ENCODE results near the gene DCUN1D3. TPM values are rescaled to one million over a fixed set of nuclear protein-coding genes. Genes with fewer than 3 reads are reported as not detected.

DCUN1D3 gene
- total RNA-seq, 1 donor from 2014 or later: 24.2 TPM

DNA sequence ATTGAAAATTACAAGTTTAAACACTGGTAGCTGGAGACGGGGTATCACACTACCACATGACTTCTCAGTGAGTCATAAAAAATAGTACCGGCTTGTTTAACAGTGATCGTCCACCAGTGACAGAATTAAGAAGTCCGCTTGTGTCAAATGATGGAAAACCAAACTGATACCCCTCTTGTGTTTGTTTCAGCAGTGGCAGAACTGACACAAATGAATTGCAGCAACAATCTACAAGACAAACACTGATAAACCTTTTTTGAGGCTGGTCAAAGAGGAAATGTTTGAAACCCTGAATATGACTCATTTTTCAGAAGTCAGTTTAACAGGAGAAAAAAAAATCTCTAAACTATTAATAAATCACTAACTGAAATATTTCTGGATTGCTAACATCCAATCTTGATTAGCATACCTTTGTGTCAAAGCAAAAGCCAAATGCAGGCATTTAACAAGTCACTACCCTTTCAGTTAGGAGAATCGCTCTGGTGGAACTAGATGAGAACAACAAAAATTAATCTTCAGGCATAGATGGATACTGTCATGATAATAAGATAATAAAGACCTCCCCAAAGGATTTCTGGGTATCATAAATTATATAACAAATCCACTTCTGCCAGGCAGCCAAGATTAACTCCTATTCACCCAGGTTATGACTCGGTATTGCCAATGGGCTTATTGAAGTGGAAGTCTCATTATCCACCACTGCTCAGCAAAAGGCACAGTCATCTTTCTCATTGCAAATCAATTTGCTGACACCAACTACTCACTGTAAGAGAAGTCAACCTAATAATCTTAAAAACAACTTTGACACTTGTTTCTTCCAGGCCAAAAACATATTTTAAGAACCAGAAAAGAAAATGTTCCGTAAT lies 20.8 kb downstream of the DCUN1D3 start:
- Mint-ChIP-seq H3K4me1 (ENCODE audit: low read depth) (peaks cover 44% of the 10 kb centered on the region), H3K4me3 (ENCODE audit: low read depth) (no peak overlapping the region), H3K27ac (peak overlapping the region; percentile 79), H3K27me3 (no peaks in the 10 kb centered on the region), H3K36me3 (ENCODE audit: insufficient read depth) (peaks cover 4% of the 10 kb centered on the region), H3K9me3 (ENCODE audit: low read depth) (peaks cover 3% of the 10 kb centered on the region)
- no peak for DNase-seq (ENCODE audit: low spot score, unreplicated experiment)
- TF ChIP-seq, protein P1, sequence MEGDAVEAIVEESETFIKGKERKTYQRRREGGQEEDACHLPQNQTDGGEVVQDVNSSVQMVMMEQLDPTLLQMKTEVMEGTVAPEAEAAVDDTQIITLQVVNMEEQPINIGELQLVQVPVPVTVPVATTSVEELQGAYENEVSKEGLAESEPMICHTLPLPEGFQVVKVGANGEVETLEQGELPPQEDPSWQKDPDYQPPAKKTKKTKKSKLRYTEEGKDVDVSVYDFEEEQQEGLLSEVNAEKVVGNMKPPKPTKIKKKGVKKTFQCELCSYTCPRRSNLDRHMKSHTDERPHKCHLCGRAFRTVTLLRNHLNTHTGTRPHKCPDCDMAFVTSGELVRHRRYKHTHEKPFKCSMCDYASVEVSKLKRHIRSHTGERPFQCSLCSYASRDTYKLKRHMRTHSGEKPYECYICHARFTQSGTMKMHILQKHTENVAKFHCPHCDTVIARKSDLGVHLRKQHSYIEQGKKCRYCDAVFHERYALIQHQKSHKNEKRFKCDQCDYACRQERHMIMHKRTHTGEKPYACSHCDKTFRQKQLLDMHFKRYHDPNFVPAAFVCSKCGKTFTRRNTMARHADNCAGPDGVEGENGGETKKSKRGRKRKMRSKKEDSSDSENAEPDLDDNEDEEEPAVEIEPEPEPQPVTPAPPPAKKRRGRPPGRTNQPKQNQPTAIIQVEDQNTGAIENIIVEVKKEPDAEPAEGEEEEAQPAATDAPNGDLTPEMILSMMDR (IDR thresholded peaks at IDR 0.05; ENCODE audit: unreplicated experiment): no peak

DNA sequence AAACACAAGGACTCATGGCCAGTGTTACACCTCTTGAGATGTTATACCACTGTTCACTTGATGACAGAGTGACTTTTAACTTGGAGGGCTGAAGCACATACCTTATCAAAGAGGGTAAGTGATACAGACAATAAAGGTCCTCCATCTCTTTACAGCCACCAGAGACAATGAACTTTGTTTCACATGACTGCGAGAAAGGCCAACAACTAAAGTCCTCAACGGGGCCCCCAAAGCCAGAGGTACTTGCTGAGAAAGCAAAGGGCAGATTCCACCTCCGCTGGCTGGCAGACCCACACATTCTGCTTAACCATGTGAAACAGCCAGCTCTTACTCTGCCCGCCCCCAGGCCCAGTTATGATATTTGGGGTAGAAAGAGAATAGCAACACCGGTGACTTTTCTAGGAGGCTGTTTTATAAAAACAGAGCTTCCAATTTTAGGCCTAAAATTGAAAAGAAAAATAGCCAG lies 21.4 kb downstream of the DCUN1D3 start:
- DNase-seq (ENCODE audit: low spot score, unreplicated experiment): no peak
- H3K36me3 Mint-ChIP-seq (ENCODE audit: insufficient read depth): peaks cover 2% of the 10 kb centered on the region
- no peak overlapping the region for H3K4me3 Mint-ChIP-seq (ENCODE audit: low read depth)
- peaks cover 46% of the 10 kb centered on the region for H3K4me1 Mint-ChIP-seq (ENCODE audit: low read depth)
- no peaks in the 10 kb centered on the region for H3K27me3 Mint-ChIP-seq
- H3K27ac Mint-ChIP-seq: peak overlapping the region; percentile 56
- TF ChIP-seq, protein P1 (IDR thresholded peaks at IDR 0.05; ENCODE audit: unreplicated experiment): no peak
- peaks cover 3% of the 10 kb centered on the region for H3K9me3 Mint-ChIP-seq (ENCODE audit: low read depth)

DNA sequence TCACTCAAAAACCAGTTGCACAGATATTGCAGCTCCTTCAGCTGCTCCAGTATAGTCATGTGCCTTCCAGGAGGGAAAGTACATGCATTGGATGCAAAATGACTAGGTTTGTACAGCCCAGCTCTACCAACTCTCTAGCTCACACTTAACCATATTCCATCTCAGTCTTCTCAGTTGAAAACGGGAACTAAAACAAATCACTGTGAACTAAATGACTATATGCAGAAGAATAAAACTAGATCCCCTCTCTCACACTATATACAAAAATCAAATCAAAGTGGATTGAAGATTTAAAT lies 24.9 kb downstream of the DCUN1D3 start:
- Mint-ChIP-seq H3K27ac (peak overlapping the region; percentile 2), H3K4me3 (ENCODE audit: low read depth) (no peak overlapping the region), H3K27me3 (no peaks in the 10 kb centered on the region), H3K9me3 (ENCODE audit: low read depth) (peaks cover 3% of the 10 kb centered on the region), H3K36me3 (ENCODE audit: insufficient read depth) (peaks cover 2% of the 10 kb centered on the region), H3K4me1 (ENCODE audit: low read depth) (peaks cover 48% of the 10 kb centered on the region)
- DNase-seq (ENCODE audit: low spot score, unreplicated experiment): no peak
- TF ChIP-seq, protein P1 (IDR thresholded peaks at IDR 0.05; ENCODE audit: unreplicated experiment): no peak

DNA sequence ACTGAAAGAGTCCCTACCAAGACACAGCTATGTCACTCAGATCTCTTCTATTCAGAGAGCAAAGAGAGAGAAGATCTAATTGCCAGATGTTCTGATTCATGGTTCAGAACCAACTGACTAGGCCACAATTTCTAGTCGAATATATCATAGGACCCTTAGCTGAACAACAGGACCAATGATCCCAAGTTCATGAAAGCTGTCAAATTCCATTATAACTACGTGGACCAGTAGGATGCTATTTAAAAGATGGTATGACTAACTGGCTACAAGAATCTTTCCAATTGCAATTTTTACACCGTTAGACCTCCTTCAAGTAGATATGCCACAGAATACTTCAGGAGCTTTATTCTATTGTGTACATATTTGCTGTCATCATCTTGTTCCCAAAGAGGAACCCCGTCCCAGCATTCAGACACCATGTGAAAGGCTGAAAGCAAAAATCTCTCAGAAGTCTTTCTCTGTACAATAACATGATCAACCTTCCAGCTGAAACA lies 26.0 kb downstream of the DCUN1D3 start:
- Mint-ChIP-seq H3K4me3 (ENCODE audit: low read depth) (no peak overlapping the region), H3K9me3 (ENCODE audit: low read depth) (peaks cover 3% of the 10 kb centered on the region), H3K27ac (no peak overlapping the region), H3K27me3 (no peaks in the 10 kb centered on the region), H3K36me3 (ENCODE audit: insufficient read depth) (peaks cover 2% of the 10 kb centered on the region), H3K4me1 (ENCODE audit: low read depth) (peaks cover 41% of the 10 kb centered on the region)
- TF ChIP-seq, protein P1 (IDR thresholded peaks at IDR 0.05; ENCODE audit: unreplicated experiment): no peak
- DNase-seq (ENCODE audit: low spot score, unreplicated experiment): no peak

DNA sequence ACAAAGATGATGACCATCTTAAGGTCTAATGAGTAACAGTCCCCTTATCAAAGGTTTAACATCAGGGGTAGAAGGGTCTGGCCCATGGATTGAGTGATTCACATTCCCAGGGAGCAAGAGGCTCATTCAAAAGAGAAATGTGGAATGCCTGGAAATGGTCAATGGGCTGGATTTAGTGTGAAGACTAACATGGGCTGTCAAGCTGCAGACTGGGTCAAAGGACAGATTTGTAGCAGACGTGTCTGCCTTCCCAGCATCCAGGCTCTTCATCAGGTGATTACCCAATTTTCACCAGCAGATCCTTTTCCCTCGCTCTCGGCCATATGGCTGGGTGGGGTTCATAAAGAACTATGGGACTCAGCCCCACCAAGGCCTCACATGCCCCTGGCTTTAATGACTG lies 26.8 kb downstream of the DCUN1D3 start:
- no peak overlapping the region for H3K4me3 Mint-ChIP-seq (ENCODE audit: low read depth)
- peaks cover 33% of the 10 kb centered on the region for H3K4me1 Mint-ChIP-seq (ENCODE audit: low read depth)
- H3K9me3 Mint-ChIP-seq (ENCODE audit: low read depth): peaks cover 3% of the 10 kb centered on the region
- no peak overlapping the region for H3K27ac Mint-ChIP-seq
- TF ChIP-seq, protein P1 (IDR thresholded peaks at IDR 0.05; ENCODE audit: unreplicated experiment): no peak
- H3K27me3 Mint-ChIP-seq: no peaks in the 10 kb centered on the region
- peaks cover 2% of the 10 kb centered on the region for H3K36me3 Mint-ChIP-seq (ENCODE audit: insufficient read depth)
- no peak for DNase-seq (ENCODE audit: low spot score, unreplicated experiment)
